K562 (cell line): Measurements from ENCODE around the gene INTS1.

Experiments used
- ATF3 ChIP-seq, 2 experiments: fragments of 450-650 bp in 1 of 2; sonication (generic) in 1 of 2; formaldehyde crosslinking in 1 of 2; IDR thresholded peaks in 1 of 2; conservative IDR thresholded peaks in 1 of 2; 2 replicates each; pipeline versions ENCODE4 v1.6.1 to v1.8.1; 2016 to 2023; ENCODE audit warnings: mild to moderate bottlenecking in 2 of 2, moderate library complexity in 2 of 2, inconsistent platforms in 1 of 2, missing genetic modification reagents in 1 of 2
- CHD7 ChIP-seq: fragments of 200-600 bp; sonication (generic); IDR thresholded peaks from one replicate; pipeline ENCODE4 v1.6.1; 2012; ENCODE audit warnings: mild to moderate bottlenecking, low read depth, low read length, inconsistent platforms
- EGR1 ChIP-seq: fragments of 450-650 bp; conservative IDR thresholded peaks from 2 replicates; pipeline ENCODE4 v1.6.1; 2017; ENCODE audit warnings: mild to moderate bottlenecking
- EWSR1 ChIP-seq: fragments of 450-650 bp; IDR thresholded peaks from 2 replicates; pipeline ENCODE4 v1.6.1; 2018; ENCODE audit warnings: borderline replicate concordance, mild to moderate bottlenecking, low read depth, moderate library complexity; ENCODE audit not compliant: partially characterized antibody
- FOXK2 ChIP-seq, 2 experiments: fragments of 450-650 bp; IDR thresholded peaks in 1 of 2; conservative IDR thresholded peaks in 1 of 2; 2 replicates each; pipeline ENCODE4 v1.6.1; 2016; ENCODE audit warnings: low read depth in 2 of 2, mild to moderate bottlenecking in 1 of 2
- GTF2A2 ChIP-seq: IDR thresholded peaks from 2 replicates; pipeline ENCODE4 v1.6.1; 2016; ENCODE audit warnings: mild to moderate bottlenecking, missing genetic modification characterization, missing compliant biosample characterization
- HNRNPLL ChIP-seq: fragments of 200-400 bp; formaldehyde crosslinking; IDR thresholded peaks from 2 replicates; pipeline ENCODE4 v1.6.1; 2017; ENCODE audit warnings: low read length, low read depth, mild to moderate bottlenecking; ENCODE audit not compliant: poor library complexity, severe bottlenecking
- PKNOX1 ChIP-seq: fragments of 450-650 bp; IDR thresholded peaks from 2 replicates; pipeline ENCODE4 v1.6.1; 2016
- POLR2A ChIP-seq: fragments of 450-650 bp; conservative IDR thresholded peaks from 2 replicates; pipeline ENCODE4 v1.6.1; 2016
- ZBTB8A ChIP-seq: fragments of 450-650 bp; IDR thresholded peaks from 2 replicates; pipeline ENCODE4 v1.6.1; 2018; ENCODE audit warnings: mild to moderate bottlenecking, moderate library complexity; ENCODE audit not compliant: partially characterized antibody
- ZNF592 ChIP-seq: fragments of 450-650 bp; IDR thresholded peaks from 2 replicates; pipeline ENCODE4 v1.6.1; 2017; ENCODE audit warnings: antibody characterized with exemption, mild to moderate bottlenecking

GRCh38 chr7:1546274-1546908, 42.2 kb upstream of the INTS1 start:
- TF ChIP-seq FOXK2 (conservative IDR thresholded peaks at IDR 0.05 in 1 of 2, IDR thresholded peaks at IDR 0.05 in 1 of 2; ENCODE audit: low read depth in 2 of 2) (no peak), ZBTB8A (no peak), POLR2A (no peak), EWSR1 (no peak), ATF3 (IDR thresholded peaks at IDR 0.05) (no peak), ATF3 (CRISPR knock-in tag; conservative IDR thresholded peaks at IDR 0.05) (no peak), GTF2A2 (tag) (no peak), PKNOX1 (no peak), EGR1 (no peak), ZNF592 (no peak), CHD7 (no peak), HNRNPLL (no peak)
